Ovary (tissue), 3 donors: Measurements from ENCODE around the gene TNS1.

Source experiments
- EP300 ChIP-seq: sonication (generic); formaldehyde crosslinking; IDR thresholded peaks from one replicate; pipeline ENCODE4 v1.6.1; 2017; ENCODE audit warnings: antibody characterized with exemption
- POLR2A ChIP-seq: fragments of 450-650 bp; IDR thresholded peaks from one replicate; pipeline ENCODE4 v1.6.1; 2017; ENCODE audit warnings: antibody characterized with exemption, mild to moderate bottlenecking, moderate library complexity
- TF ChIP-seq, protein P1 (sequence below), 3 donors: fragments of 450-650 bp in 2 of 3; fragments of 200-600 bp in 1 of 3; IDR thresholded peaks; one replicate each; pipeline versions ENCODE4 v1.5.1 to v1.8.0; 2016 to 2022; ENCODE audit warnings: antibody characterized with exemption in 3 of 3, mild to moderate bottlenecking in 1 of 3
- donor health status: DM: no; HTN: no; CAD: no.

GRCh38 chr2:217837530-217837929 lies 165.3 kb downstream of the TNS1 start:
- TF ChIP-seq POLR2A (no peak), EP300 (no peak)
- TF ChIP-seq, protein P1, sequence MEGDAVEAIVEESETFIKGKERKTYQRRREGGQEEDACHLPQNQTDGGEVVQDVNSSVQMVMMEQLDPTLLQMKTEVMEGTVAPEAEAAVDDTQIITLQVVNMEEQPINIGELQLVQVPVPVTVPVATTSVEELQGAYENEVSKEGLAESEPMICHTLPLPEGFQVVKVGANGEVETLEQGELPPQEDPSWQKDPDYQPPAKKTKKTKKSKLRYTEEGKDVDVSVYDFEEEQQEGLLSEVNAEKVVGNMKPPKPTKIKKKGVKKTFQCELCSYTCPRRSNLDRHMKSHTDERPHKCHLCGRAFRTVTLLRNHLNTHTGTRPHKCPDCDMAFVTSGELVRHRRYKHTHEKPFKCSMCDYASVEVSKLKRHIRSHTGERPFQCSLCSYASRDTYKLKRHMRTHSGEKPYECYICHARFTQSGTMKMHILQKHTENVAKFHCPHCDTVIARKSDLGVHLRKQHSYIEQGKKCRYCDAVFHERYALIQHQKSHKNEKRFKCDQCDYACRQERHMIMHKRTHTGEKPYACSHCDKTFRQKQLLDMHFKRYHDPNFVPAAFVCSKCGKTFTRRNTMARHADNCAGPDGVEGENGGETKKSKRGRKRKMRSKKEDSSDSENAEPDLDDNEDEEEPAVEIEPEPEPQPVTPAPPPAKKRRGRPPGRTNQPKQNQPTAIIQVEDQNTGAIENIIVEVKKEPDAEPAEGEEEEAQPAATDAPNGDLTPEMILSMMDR (IDR thresholded peaks at IDR 0.05), result no peak
